HAP-1 (cell line): ENCODE data around the gene ZNF223.
A peak's percentile ranks its signal among the peaks of the same experiment; 100 is the strongest.

Experiments
- DNase-seq, 2 experiments: peaks; one replicate each; pipeline ENCODE4 v3.0.0-alpha.2; 2016 to 2020; ENCODE audit warnings: low spot score in 2 of 2
- H3K27me3 ChIP-seq: fragments of 250-450 bp; sonication (Bioruptor Pico); 2 replicates; pipeline ENCODE4 v1.5.1; 2020; ENCODE audit warnings: low read depth, mild to moderate bottlenecking, moderate library complexity
- H3K36me3 ChIP-seq: fragments of 250-450 bp; sonication (Bioruptor Pico); replicated peaks from 2 replicates; pipeline ENCODE4 v1.5.1; 2020; ENCODE audit warnings: mild to moderate bottlenecking
- H3K4me1 ChIP-seq: fragments of 250-450 bp; sonication (Bioruptor Pico); 2 replicates; pipeline ENCODE4 v1.5.1; 2020; ENCODE audit warnings: mild to moderate bottlenecking
- H3K4me3 ChIP-seq: fragments of 250-450 bp; sonication (Bioruptor Pico); 2 replicates; pipeline ENCODE4 v1.5.1; 2020; ENCODE audit warnings: mild to moderate bottlenecking, moderate library complexity
- H3K9me3 ChIP-seq: fragments of 250-450 bp; sonication (Bioruptor Pico); 2 replicates; pipeline ENCODE4 v1.5.1; 2020; ENCODE audit warnings: mild to moderate bottlenecking, moderate library complexity
- in situ Hi-C: fragments of 300-500 bp; cut with MboI; formaldehyde crosslinking; loops from 3 replicates; pipeline ENCODE4 v1.14.3; 2020; ENCODE audit warnings: low sequenced_read_pairs, inconsistent platforms, mixed read lengths

ZNF223 gene

GRCh38 chr19:44093931-44094765 is 42.3 kb downstream of the ZNF223 start, which contains the start of gene ZNF224:
Gene ZNF224 (plus strand): TSS chr19:44094361. CDS start chr19:44097874, 3,513 bp downstream.
- H3K4me3 ChIP-seq = peak within 1 kb of the TSS; percentile 84
- in situ Hi-C loops = no loop called here

GRCh38 chr19:44107751-44108150 is 55.9 kb downstream of the ZNF223 start:
- Histone ChIP-seq H3K4me1 (peaks cover 6% of the 10 kb centered on the region), H3K27me3 (no peaks in the 10 kb centered on the region), H3K9me3 (peaks cover 3% of the 10 kb centered on the region; the same call in 1 of the 2 replicates), H3K36me3 (peaks cover 33% of the 10 kb centered on the region), H3K4me3 (no peak overlapping the region)
- in situ Hi-C loops = no loop called here
- no peak for DNase-seq

More at GRCh38 chr19:44093931-44094765, 42.3 kb downstream of the ZNF223 start, which contains the start of gene ZNF224:
- H3K9me3 ChIP-seq = no peaks in the 10 kb centered on the region
- peaks cover 5% of the 10 kb centered on the region for H3K4me1 ChIP-seq
- DNase-seq = peak; percentile 88 to 95
- no peaks in the 10 kb centered on the region; the same call in 1 of the 2 replicates for H3K27me3 ChIP-seq
- peaks cover 25% of the 10 kb centered on the region for H3K36me3 ChIP-seq

GRCh38 chr19:44109458-44109857 is 57.6 kb downstream of the ZNF223 start:
- Histone ChIP-seq H3K4me3 (no peak overlapping the region), H3K27me3 (no peaks in the 10 kb centered on the region), H3K36me3 (peaks cover 24% of the 10 kb centered on the region), H3K9me3 (peaks cover 3% of the 10 kb centered on the region; the same call in 1 of the 2 replicates), H3K4me1 (peaks cover 6% of the 10 kb centered on the region)
- in situ Hi-C loops = no loop called here
- DNase-seq = no peak

- in situ Hi-C loops = no loop called here
- Histone ChIP-seq H3K4me1 (peaks cover 6% of the 10 kb centered on the region), H3K36me3 (peaks cover 9% of the 10 kb centered on the region), H3K9me3 (no peaks in the 10 kb centered on the region; the same call in 1 of the 2 replicates), H3K4me3 (peak overlapping the region; percentile 82), H3K27me3 (no peaks in the 10 kb centered on the region)
- DNase-seq = peak; percentile 9 to 36
Measured at GRCh38 chr19:44111910-44112463, 60.2 kb downstream of the ZNF223 start.

GRCh38 chr19:44112802-44113137 is 60.9 kb downstream of the ZNF223 start:
- in situ Hi-C loops = no loop called here
- DNase-seq = no peak
- Histone ChIP-seq H3K9me3 (no peaks in the 10 kb centered on the region), H3K36me3 (peaks cover 7% of the 10 kb centered on the region; the same call in 1 of the 2 replicates), H3K4me3 (peak overlapping the region; percentile 82), H3K4me1 (peaks cover 6% of the 10 kb centered on the region), H3K27me3 (no peaks in the 10 kb centered on the region)

- no peaks in the 10 kb centered on the region for H3K27me3 ChIP-seq
- peaks cover 7% of the 10 kb centered on the region; the same call in 1 of the 2 replicates for H3K36me3 ChIP-seq
- no peaks in the 10 kb centered on the region for H3K9me3 ChIP-seq
- H3K4me3 ChIP-seq = peak within 1 kb of the TSS; percentile 82
- H3K4me1 ChIP-seq = peaks cover 6% of the 10 kb centered on the region
- in situ Hi-C loops = no loop called here
- peak; percentile 95 to 99 for DNase-seq
Measured at GRCh38 chr19:44113138-44113783, 61.4 kb downstream of the ZNF223 start, which contains the start of gene ZNF225. Gene ZNF225 (plus strand): TSS chr19:44113399. CDS start chr19:44115828, 2,429 bp downstream.

- Histone ChIP-seq H3K27me3 (no peaks in the 10 kb centered on the region), H3K9me3 (no peaks in the 10 kb centered on the region), H3K4me1 (peaks cover 6% of the 10 kb centered on the region), H3K36me3 (peaks cover 7% of the 10 kb centered on the region; the same call in 1 of the 2 replicates), H3K4me3 (peak overlapping the region; percentile 82)
- in situ Hi-C loops = no loop called here
- peak in 1 of 2 experiments; percentile 34 for DNase-seq
Measured at GRCh38 chr19:44113784-44114390, 62.1 kb downstream of the ZNF223 start.
